Measurements from ENCODE around the gene MYH7B.

Gene MYH7B

DNA sequence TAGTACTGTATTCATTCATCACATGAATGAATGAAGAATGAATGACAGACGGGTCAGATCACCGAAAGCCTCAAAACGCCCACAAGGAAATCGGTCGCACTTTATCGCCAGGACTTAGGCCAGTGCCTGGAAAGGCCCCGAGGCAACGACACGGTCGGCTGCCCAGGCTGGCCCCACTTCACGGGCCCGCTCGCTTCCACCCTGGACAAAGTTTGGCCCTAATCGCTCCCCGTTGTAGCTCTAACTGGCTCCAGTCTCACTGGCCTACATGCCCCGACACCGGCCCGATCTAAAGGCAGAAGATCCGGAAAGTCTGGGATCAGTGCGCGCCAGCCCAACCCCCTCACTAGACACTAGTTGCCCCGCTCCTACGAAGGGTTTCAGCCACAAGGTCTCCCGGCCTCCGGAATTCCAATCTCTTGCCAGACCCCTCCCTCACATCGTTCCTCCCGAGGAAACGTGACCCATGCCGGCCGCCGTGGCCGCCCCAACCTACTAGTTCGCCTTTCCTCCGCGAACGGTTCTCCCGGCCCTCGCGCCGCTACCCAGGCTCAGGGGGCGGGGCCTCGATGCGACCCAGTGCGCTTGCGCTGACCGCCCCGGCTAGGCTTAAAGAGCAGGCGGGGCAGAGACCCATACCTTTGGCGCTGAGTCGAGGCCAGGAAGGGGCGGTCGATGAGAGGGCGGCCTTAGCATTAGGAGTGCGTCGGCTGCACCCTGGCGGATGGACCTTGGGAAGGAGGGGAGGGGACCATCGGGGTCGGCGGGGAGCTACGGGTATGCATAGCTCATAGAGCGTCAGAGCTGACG, at the start of gene MYH7B, which contains the start of gene GSS:
Gene MYH7B (plus strand): TSS at position 638 of the 810 bp plus-strand sequence. CDS start 22,138 bp downstream, outside the sequence.
Gene GSS (minus strand): TSS at position 576 of the 810 bp plus-strand sequence. CDS start 3,954 bp downstream, outside the sequence.
- DNase-seq = peak; percentile 95

DNA sequence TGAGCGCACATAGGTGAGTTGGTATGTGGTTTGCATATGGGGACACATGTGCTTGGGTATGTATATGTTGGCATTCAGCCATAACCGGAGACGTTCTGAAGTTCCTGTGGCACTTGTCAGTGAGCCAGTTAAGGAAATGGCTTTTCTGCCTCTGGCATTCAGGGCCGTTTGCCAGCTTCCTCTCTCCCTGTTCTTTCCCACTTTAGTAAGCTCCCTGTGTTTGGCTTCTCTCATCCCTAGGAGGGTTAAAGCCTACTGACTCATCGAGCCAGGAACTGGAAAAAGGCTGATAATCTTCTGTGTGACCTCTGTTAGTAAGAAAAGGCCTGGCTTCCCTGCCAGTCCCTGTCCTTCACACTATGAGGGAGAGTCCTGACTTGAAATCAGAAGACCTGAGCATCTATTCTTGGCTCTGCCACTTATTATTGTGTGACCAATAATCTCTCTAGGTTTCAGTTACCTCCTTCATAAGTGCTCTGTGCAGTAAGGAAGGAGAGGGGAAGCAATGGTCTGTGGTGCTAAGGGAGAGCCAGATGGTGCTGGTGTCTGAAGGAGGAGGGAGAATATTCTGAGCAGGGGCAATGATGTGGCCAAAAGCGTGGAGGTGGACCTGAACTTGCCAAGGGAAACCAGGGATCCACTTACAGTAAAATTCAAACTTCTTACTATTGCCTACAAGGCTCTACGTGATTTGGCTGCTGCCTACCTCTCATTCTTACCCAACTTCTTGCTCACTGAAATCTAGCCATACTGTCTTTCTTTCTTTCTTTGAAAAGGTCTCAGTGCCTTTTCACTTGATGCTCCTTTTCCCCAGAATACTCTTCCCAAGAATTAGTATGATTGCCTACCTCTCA, 47.8 kb upstream of the MYH7B start:
- no peak for DNase-seq

GRCh38 chr20:34915131-34915530, 40.5 kb upstream of the MYH7B start:
- no peak for DNase-seq

DNA sequence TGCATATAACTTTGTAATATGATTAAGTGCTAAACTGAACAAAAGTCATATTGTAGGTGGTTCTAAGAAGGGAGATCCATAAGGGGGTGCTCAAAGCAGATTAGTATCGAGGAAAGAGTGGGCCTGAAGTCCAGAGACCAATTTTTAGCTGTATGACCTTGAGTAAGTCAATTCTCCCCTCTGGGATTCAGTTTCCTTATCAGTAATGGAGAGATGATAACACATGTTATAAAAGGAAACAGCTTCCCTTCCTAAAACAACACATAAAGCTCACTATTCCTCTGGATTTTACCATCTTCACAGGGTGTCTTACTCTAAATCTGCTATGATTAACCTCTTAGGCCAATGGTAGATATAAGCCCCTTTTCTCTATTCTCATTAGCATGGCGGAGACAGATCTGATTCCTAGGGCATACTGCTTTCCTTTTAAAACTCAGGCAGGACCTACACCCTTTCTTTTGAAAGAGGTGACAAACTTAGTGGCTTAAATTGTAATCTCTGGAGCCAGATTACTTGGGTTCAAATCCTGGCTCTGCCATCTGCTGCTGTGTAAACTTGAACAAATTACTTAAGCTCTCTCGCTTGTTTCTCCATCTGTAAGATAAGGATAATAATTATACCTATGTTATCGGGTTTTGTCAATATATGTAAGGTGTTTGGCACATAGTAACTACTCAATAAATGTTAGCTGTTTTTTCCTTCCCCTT, 39.8 kb upstream of the MYH7B start:
- DNase-seq = no peak

DNA sequence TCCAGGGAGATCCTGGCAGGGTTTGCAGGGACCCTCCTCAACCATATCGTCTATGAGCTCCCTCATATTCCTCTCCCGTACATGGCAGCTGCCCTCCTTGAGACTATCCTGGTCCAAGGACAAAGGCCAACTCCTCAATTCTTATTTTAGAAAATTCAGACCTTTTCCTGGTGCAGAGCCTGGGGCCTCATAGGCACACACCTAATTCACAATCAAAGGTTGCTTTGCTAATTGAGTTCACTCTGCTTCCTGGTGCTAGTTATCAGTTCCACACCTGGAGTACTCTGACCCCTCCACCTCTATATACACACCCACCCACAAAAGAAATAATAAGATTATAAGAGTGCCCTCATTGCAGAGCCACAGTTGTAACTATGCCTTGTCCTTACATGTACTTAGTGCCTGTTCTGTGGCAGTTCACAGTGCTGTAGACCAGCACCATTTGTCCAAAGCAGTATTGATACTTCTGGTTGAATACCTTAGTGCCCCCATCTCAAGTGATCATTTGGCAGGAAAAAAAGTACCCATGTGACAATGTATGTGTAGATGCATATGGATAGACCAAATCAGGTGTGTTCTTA, 38.8 kb upstream of the MYH7B start:
- DNase-seq = no peak

DNA sequence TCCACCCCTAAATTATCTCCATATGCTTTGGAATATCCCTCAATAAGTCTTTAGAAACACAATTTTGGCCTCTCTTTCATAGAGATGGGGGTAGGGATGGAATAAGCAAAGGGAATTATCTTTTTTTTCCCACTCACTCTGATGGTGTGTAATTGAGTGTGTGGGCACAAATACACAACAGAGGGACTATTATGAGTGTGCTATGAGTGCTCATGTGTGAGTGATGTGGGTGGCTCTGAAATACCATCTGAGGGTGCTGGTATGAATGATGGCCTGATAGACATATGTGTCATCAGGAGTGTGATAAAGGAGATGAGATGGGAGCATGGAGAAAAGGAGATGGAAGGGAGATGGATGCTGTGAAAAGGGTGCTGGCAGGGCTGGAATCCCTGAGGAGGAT, 35.6 kb upstream of the MYH7B start:
- no peak for DNase-seq

- DNase-seq = no peak
These were observed 34.2 kb upstream of the MYH7B start for GRCh38 chr20:34921436-34921835.

DNA sequence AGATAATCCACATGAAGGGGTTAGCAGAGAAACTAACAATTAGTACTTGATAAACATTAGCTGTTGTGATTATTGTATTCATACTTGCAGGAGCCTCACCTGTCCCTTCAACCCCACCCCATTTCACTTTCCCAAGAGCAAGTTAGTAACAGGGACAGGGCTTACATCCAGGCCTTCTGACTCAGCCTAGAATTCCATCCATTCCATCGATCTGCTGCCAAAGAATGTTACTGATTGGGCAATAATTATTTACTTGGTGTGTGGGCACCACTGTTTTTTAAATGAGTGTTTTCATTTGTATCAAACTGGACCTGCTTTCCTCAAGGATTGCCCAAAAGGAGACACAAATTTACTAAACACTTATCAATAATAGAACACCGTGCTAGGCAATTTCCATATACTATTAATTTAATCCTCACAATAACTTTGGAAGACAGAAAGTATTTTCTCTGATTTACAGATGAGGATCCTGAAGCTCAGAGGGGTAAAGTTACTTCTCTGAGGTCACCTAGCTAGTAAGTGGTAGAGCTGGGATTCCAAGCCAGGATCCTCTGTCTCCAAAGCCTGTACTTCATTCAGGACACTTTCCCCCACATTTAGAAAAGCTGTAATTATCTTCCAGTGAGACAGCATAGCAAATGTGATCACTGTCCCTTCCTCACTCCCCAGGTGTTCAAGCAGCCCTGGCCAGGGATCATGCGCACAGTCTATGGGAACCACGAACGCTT, 32.9 kb upstream of the MYH7B start:
- DNase-seq = no peak

DNA sequence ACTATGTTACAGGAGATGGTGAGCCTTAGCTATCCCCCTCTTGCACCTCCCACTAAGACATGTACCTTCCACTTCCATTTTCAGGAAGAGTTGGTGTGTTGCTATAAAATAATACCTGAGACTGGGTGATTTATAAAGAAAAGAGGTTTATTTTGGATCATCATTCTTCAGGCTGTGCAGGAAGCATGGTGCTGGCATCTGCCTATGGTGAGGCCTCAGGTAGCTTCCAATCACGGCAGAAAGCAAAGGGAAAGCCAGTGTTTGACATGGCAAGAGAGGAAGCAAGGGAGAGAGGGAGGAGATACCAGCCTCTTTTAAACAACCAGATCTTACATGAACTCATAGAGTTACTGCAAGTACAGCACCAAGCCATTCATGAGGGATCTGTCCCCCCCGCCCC, 32.3 kb upstream of the MYH7B start:
- DNase-seq = no peak

DNA sequence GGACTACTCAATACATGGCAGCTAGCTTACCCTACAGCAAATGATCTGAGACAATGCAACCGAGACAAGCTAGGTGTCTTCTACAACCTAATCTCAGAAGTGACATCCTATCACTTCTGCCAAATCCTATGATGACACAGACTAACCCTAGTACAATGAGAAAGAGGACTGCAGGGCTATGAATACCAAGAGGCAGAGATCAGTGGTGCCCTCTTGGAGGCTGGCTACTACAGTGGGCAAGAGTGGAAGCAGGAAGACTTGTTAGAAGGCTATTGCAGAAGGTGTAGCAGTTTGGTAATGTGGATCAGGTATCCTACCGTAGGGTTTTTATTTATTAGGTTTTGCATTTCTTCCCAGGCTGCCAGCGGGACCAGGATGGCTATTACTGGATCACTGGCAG, 30.3 kb upstream of the MYH7B start:
- DNase-seq = no peak

- no peak for DNase-seq
These were observed 29.7 kb upstream of the MYH7B start for GRCh38 chr20:34925981-34926380.

GRCh38 chr20:34926581-34926980, 29.1 kb upstream of the MYH7B start:
- no peak for DNase-seq

- no peak for DNase-seq
These were observed 27.9 kb upstream of the MYH7B start for GRCh38 chr20:34927736-34928135.

- no peak for DNase-seq
These were observed 27.3 kb upstream of the MYH7B start for GRCh38 chr20:34928411-34928810.

GRCh38 chr20:34931771-34932170, 23.9 kb upstream of the MYH7B start:
- DNase-seq = no peak

- DNase-seq = peak; percentile 27
These were observed 17.1 kb upstream of the MYH7B start for GRCh38 chr20:34938466-34939163.

GRCh38 chr20:34940081-34940481, 15.6 kb upstream of the MYH7B start:
- no peak for DNase-seq

GRCh38 chr20:34941226-34941625, 14.4 kb upstream of the MYH7B start:
- DNase-seq = no peak

GRCh38 chr20:34942301-34942700, 13.4 kb upstream of the MYH7B start:
- no peak for DNase-seq

DNA sequence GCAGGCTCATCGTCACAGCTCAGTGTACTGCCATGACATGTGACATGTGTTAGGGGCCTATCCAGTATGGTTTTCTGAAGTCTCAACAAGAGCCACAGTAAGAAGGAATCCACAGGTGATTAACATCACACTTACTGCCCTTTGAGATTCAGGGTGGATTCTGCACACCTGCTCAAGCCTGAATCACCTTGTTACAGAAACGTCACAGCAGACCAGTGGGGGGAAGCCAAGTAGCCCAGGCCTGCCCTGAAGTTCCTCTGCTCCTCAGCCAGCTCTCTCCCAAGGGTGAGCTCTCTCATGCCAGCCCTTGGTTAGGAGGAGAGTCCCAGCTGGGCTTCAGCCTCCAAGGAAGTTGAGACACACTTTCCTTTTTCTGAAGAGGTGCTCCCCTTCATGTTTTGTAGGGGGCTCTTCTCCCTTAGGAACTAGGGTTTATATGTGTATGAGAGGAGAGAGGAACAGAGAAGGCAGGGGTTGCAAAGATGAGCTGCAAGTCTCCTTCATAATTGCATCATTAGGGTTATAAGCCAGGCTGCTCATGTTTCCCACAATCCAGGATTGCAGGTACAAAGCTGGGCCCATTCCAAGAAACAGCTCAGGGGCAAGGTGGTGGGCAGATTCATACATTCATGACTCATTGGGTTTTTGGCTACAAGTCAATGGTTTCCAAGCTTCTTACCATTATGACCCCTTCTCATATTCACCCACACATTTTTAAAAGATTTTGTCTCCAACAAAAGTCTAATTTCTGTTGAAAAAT, 11.7 kb upstream of the MYH7B start:
- no peak for DNase-seq

All from CD4-positive, alpha-beta T cell treated with Interleukin-15 for 1 hour (primary cell).